ENCODE data around the gene TLR1.
A peak's percentile ranks its signal among the peaks of the same experiment; 100 is the strongest.
"Not testable (repeated sequence)": the region's sequence is repeated elsewhere in the genome, so short reads cannot be mapped to it uniquely, and the experiment has no call there.

The TLR1 gene

DNA sequence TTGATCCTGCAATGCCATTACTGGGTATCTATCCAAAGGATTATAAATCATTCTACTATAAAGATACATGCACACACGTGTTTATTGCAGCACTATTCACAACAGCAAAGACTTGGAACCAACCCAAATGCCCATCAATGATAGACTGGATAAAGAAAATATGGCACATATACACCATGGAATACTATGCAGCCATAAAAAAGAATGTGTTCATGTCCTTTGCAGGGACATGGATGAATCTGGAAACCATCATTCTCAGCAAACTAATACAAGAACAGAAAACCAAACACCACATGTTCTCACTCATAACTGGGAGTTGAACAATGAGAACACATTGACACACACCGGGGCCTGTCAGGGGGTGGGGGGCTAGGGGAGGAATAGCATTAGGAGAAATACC is 26.7 kb downstream of the TLR1 start:
- not testable (repeated sequence) for DNase-seq (ENCODE audit: low read depth in 1 of 2, low spot score in 1 of 2)

DNA sequence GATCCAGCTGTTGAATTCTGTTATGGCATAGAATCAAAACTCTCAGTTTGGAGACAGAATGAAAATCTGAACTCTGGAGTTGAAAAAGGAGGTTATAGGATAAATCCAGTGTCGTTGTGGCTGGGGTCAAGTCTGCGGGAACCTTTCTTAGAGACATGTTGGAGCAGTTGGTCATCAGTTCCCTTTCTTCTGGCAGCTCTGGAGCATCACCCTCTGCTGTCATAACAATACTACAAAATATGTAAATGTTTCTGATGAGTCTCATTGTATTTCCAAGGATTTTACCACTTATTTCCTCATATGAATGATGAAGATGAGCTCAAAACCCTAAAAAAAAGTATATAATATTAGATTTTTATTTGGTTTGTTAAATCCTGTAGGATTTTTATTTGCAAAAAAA is 29.3 kb downstream of the TLR1 start:
- no peak for DNase-seq (ENCODE audit: low read depth in 1 of 2, low spot score in 1 of 2)

DNA sequence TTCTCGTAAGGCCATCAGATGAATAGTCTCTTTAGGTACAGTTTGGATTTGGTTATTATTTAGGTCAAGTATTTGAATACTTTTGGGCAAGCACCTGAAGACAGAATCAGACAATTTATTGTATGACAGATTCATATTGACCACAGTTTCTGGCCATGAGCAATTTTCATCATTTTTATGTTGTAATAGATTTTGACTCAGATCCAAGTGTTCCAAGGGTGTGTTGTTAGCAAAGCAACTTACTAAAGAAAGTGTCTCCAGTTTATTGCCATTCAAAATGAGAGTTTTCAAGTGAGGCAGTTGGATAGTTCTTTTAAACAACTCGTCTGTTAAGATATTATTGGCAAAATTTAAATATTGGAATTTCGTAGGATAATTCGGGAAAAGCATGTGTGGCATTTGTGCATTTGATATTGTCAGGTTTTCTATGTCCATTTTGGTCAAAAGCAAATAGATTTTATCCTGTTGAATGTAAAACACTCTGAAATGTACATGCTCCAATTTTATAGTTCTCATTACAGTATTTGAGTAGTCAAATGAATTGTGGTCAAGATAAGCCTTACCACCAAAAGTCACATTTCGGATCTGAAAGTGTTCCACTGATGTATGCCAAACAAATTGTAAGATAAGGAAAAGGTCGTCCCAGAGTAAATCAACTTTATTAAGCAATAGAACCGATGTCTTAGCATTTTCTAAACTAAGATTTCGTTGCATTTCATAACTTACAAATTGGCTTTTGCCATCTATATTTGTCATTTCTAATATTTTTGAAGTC is 30.2 kb downstream of the TLR1 start:
- DNase-seq (ENCODE audit: low read depth in 1 of 2, low spot score in 1 of 2): no peak

DNA sequence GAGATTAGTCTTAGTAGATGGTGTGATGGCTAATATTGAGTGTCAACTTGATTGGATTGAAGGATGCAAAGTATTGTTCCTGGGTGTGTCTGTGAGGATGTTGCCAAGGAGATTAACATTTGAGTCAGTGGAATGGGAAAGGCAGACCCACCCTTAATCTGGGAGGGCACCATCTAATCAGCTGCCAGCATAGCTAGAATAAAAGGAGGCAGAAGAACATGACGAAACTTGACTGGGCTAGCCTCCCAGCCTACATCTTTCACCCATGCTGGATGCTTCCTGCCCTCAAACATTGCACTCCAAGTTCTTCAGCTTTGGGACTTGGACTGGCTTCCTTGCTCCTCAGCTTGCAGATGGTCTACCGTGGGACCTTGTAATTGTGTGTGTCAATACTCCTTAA is 34.3 kb downstream of the TLR1 start:
- DNase-seq (ENCODE audit: low read depth in 1 of 2, low spot score in 1 of 2): not testable (repeated sequence)

DNA sequence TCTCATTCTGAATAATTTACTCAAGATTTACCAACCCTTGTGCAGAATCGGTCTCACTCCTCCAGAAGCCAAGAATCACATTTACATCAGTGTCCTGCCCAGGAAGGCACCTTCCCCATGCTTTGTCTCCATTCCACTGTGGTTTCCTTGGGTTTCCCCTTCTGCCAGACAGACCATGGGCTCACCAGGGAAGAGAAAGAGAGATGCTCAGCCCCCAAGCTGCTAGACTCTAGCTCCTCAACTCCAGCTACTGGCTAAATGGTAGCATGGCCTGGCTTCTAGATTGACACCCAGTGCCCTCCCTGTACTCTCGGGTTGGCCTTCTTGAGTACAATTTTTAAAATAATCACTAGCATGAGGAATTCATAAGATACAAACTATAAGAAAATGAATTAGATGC is 34.7 kb downstream of the TLR1 start:
- DNase-seq (ENCODE audit: low read depth in 1 of 2, low spot score in 1 of 2): no peak

DNA sequence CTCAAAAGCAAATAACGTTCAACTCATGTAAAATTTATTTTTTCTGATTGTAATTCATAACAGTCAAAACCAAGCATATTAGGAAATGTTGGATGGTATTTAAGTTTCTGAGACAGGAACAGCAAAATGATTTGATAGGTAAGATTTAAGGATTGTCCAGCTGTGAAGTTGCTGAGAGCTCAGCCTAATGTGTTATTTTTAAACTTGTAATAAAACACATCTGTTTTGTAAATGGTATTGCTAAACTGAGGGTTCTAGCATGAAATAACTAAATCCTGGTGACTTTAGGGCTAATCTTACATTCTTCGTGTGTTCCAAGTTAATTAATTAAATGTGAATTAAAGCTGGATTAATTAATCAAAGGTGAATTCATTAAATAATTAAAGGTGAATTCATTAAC is 35.1 kb downstream of the TLR1 start:
- no peak for DNase-seq (ENCODE audit: low read depth in 1 of 2, low spot score in 1 of 2)

DNA sequence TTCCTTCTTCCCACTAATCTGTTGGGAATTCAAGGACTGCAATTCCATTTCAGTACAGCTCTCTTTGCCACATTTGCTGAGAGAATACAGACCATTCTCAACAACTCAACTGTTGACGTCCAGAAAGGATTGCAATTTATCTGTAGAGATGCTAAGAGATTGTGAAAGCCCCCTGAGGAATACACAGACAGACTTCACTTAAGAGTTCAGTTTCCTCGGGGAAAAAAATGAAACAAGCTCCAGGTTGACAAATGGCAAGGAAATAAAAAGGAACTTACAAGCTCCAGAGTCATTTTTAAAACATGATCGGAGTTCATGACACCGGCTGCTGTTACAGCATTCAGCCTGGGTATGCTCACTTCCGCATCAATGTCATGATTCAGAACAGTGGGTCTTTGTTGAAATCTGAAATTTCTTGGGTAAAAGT is 35.6 kb downstream of the TLR1 start:
- no peak for DNase-seq (ENCODE audit: low read depth in 1 of 2, low spot score in 1 of 2)

DNA sequence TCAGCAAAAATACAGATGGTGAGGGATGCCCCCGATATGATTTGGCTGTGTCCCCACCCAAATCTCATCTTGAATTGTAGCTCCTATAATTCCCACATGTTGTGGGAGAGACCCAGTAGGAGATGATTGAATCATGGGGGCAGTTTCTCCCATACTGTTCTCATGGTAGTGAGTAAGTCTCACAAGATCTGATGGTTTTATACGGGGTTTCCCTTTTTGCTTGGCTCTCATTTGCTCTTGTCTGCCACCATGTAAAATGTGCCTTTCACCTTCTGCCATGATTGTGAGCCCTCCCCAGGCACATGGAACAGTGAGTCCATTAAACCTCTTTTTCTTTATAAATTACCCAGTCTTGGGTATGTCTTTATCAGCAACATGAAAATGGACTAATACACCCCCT is 37.7 kb downstream of the TLR1 start:
- DNase-seq (ENCODE audit: low read depth in 1 of 2, low spot score in 1 of 2): not testable (repeated sequence)

DNA sequence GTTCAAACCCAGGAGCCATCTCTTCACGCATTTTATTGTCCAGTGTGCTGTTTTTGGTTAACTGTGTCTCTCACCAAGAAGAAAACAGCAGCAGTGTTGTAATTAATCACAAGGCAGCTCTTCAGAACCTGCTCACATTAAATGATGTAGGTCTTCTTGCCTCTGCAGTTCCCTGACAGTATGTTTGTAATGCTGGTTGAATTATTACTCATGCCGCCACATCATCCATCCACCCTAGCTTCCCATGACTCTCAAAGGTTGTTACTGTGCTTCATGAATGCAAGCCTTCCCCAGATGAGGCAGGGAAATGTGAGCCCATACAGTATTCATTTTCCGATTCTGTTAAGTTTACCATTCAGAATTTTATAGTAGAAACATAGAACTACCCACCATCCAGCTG is 39.2 kb downstream of the TLR1 start:
- no peak for DNase-seq (ENCODE audit: low read depth in 1 of 2, low spot score in 1 of 2)

DNA sequence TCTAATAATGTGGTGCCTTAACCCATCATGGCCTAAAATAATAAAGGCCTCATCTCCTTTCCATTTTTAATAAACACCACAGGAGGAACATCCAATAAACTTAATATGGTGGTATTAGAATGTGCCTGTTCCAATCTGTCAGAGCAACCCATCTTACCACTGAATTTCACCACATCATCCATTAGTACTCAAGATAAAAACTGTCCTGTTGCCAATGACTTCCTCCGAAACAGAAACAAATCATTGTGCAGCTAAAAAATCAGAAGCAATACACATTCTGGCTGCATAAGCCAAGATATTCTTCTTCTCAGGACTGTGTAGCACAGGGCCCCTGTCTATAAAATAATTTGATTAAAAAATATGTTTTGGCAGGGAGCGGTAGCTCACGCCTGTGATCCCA is 40.3 kb downstream of the TLR1 start:
- no peak for DNase-seq (ENCODE audit: low read depth in 1 of 2, low spot score in 1 of 2)

DNA sequence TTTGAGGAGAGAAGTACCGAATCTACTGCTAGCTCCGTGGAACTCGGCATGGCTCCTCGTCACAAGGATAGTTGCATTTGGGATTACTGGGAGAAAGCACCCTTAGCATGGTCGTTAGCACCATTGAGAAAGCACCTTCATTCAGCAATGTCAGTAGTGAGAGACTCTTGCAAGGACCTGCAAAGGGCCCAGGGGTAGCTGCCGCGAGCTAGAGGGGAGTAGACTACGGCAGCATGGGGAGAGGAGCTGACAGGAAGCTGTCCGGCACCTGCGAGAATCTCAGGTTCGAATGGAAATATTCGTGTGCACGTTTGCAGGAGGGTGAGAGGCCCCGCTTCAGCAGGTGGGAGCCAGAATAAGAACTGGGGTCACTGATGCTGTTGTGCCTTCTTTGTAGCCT is 42.0 kb downstream of the TLR1 start:
- DNase-seq (ENCODE audit: low read depth in 1 of 2, low spot score in 1 of 2): no peak

DNA sequence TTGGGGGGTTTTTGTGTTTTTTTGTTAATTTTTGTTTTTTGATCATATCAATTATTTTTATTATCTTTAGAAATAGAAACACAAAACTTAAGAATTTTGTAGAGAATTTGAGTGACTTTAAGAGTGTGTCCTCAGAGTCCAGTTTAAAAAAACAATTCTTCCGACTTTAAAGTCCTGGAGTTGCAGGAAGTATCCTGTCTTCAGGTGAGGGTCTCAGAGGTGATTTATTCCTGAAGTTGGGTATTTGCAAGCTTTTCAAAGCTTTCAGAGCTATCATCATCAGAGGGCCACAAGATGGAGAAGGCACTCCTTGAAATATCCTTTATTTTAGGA is 44.8 kb downstream of the TLR1 start:
- DNase-seq (ENCODE audit: low read depth in 1 of 2, low spot score in 1 of 2): no peak

DNA sequence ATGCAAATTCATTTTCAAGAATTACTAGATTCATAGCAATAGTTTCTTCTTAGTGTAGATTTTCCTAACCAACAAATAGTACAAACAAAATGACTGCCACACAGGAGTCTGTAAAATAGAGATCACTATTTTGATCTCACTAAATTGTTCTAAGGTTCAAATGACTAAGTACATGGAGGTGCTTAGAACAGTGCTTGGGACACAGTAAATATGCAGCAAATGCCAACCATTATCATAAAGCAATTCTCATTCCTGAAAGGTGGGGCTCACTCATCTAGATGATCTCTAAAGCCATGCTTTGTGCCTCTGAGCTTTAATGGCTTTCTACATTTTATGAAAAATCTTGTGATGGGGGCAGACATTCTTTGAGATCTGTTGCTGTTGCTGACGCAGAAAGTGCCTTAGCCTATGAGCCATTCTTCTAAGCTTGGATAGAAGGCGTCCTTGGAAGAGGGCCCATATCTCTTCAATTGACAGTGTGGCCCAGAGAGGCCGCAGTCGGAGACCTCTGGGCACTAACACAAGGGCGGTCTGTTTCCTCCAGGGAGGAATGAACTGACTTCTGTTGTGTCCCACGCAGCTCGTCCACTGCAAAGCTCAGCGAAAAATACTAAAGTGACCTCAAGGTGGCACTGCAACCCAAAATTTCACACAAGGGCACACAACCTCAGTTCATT is 45.3 kb downstream of the TLR1 start:
- peak; percentile 7 to 33 for DNase-seq (ENCODE audit: low read depth in 1 of 2, low spot score in 1 of 2)

DNA sequence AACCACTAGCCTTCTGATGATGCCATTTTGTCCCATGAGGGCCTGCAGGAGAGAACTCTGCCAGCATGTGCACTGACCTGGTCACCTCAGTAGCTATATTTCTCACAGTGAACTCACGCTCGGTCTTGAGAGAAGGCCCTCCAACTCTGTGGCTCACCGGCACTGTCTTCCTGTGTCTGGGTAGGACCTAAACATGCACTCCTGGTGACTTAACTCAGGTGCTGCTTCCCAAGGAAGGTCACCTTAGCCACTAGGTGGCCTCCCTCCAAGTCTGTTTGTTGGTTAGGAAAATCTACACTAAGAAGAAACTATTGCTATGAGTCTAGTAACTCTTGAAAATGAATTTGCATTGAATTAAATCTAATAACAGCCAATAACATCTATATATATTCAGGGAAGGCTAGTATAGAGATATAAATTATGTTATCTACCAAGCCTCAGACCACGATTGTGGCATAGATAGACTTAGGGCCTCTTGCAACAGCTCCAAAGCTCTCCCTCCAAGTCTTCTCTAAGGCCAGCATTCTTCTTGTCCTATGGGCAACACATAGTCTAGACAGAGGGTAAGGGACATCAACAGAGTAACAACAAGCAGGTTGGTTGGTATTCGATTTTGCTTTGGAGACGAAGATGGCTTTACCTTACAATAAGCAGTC is 46.5 kb downstream of the TLR1 start:
- DNase-seq (ENCODE audit: low read depth in 1 of 2, low spot score in 1 of 2): no peak

DNA sequence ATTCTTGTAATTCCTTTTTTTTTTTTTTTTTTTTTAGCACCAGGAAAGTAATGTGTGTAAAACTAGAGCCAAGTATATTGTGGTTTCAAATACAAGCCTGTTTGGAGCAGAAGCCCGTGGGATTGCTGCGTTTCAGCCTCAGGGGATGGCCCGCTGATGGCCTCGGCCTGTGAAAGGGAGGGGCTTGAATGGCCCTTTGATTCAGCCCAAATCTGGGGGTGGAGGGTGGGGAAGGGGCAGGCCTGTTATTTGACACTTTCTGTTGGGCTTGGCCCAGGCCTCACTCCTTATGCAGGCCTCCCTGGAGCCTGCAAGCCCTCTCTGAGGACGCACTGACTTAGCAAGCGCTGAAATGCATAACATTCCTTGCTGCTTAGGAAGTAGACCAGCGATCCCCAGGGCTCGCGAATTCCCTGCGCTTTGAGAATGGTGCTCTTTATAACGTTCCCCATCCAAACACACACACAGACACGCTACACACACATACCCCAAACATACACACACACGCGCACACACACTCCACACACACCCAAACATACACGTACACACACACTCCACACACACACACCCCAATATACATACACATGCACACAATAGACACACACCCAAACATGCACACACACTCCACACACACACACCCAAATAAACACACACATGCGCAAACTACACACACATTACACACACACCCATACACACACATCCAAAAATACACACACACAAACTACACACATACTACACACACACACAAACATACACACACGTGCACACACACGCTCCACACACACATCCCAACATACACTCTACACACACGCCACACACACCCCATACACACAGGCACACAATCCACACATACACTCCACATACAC is 51.4 kb downstream of the TLR1 start:
- DNase-seq (ENCODE audit: low read depth in 1 of 2, low spot score in 1 of 2): no peak

DNA sequence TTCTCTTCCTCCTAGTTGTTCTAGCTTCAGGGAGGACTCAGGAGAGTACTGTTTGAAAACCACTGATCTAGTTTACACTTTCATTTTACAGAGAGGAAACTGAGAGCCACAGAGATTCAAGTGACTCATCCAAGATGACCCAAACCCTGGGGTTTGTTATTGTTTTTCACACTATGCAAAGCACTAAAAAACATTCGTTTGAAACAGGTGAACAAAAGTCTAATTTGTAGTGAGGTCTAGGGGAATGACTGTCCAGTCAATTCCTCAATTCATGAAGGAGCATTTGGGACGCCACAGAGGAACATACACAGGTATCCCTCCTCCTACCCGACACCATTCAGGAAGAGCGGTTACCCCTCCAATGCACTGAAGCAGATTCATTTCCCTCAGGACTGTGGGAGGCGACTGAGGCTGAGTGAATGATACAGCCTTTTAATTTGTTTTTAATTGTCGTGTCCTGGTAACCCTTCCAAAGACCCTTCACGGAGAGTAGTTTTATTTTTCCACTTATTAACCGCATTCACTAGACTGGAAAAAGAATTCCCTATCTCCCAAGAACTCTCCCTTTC is 52.1 kb downstream of the TLR1 start:
- no peak for DNase-seq (ENCODE audit: low read depth in 1 of 2, low spot score in 1 of 2)

DNA sequence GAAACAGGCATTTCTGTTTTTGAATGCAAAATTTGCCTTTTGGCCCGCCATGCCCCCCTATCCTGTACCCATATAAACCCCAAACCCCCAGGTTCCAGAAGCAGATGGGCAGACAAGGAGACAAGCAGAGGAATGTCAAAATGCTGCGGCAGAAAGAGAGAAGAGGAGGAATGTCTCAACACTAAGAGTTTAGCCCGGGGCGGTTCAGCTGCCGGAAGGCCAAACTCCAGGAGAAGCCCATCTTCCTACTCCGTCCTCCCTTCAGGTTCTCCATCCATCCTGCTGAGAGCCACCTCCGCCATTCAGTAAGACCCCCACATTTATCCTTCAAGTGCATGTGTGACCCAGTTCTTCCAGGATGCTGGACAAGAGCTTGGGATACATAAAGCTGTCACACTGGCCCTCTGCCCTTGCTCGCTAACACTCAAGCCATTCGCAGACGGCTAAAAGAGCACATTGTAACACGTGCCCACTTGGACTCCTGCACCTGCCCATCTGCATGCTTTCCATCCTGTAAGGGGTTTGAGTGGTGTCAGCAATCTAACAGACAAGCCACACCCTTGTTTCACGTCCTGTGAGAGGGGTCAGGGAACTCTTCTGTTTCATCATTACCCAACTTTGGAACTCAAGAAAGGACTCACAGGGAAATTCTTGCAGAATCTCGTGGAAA is 53.1 kb downstream of the TLR1 start:
- no peak for DNase-seq (ENCODE audit: low read depth in 1 of 2, low spot score in 1 of 2)

DNA sequence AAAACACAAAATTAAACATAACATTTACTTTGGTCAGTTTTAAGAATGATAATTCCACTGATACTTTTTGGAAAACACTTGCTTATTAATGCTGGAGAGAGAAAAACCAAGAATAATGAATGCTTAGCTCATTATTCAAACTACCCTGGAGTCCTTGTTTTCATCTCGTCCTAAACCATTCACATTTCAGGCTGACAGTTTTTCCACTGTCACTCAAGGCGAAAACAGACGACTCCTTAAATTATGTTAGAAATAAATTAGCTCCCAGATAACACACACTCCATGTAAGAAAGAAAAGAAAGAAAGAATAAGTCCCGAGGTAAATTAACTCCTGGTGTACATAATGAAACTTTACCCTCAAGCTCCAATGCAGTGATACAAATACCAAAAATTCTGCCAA is 55.3 kb downstream of the TLR1 start:
- no peak for DNase-seq (ENCODE audit: low read depth in 1 of 2, low spot score in 1 of 2)

DNA sequence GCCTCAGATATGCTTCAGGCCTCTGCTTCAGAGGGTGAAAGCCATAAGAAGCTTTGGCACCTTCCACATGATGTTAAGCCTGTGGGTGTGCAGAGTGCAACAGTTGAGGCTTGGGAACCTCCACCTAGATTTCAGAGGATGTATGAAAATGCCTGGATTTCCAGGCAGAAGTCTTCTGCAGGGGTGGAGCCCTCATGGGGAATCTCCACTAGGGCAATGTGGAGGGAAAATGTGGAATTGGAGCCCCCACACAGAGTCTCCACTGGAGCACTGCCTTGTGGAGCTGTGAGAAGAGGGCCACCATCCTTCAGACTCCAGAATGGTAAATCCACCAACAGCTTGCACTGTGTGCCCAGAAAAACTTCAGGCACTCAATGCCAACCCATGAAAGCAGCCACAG is 57.0 kb downstream of the TLR1 start:
- DNase-seq (ENCODE audit: low read depth in 1 of 2, low spot score in 1 of 2): no peak
